HCT116 (cell line): Measurements from ENCODE around the gene BORCS8.

Experiments used
- CTCF ChIP-seq, 3 experiments: fragments of 200-600 bp in 1 of 3; sonication (generic) in 1 of 3; IDR thresholded peaks in 2 of 3; conservative IDR thresholded peaks in 1 of 3; 2 replicates each; pipeline ENCODE4 v1.5.1; 2012 to 2017; ENCODE audit warnings: low read depth in 2 of 3, low read length in 2 of 3, antibody characterized with exemption in 1 of 3, borderline replicate concordance in 1 of 3, control low read depth in 1 of 3, mild to moderate bottlenecking in 1 of 3, mixed read lengths in 1 of 3, mixed run types in 1 of 3, moderate library complexity in 1 of 3; ENCODE audit not compliant: insufficient read depth in 1 of 3
- ELF1 ChIP-seq: IDR thresholded peaks from 2 replicates; pipeline ENCODE4 v1.6.1; 2012; ENCODE audit warnings: low read depth, borderline replicate concordance
- EZH2 ChIP-seq: fragments of 200-600 bp; sonication (generic); IDR thresholded peaks from 2 replicates; pipeline ENCODE4 v1.6.1; 2017; ENCODE audit warnings: antibody characterized with exemption, mixed run types
- FOSL1 ChIP-seq: IDR thresholded peaks from 2 replicates; pipeline ENCODE4 v1.6.1; 2012; ENCODE audit warnings: low read depth
- RAD21 ChIP-seq: IDR thresholded peaks from 2 replicates; pipeline ENCODE4 v1.6.1; 2012; ENCODE audit warnings: low read depth, mild to moderate bottlenecking

GRCh38 chr19:19192910-19193423 lies 1.0 kb upstream of the BORCS8 start:
- no peak for TF ChIP-seq CTCF (IDR thresholded peaks at IDR 0.05 in 2 of 3, conservative IDR thresholded peaks at IDR 0.05 in 1 of 3; ENCODE audit: borderline replicate concordance in 1 of 3, insufficient read depth in 1 of 3, low read depth in 2 of 3, low read length in 2 of 3)
- TF ChIP-seq ELF1 = no peak
- no peak for TF ChIP-seq RAD21
- TF ChIP-seq EZH2 = no peak
- TF ChIP-seq FOSL1 = no peak
